Stimulated activated CD4-positive, alpha-beta T cell treated with anti-CD3 and anti-CD28 coated beads, Interleukin-12 subunit alpha, Interleukin-12 subunit beta, amount 100 ng/mL, for 48 hours (primary cell): ENCODE measurements around the gene PPM1M.

Source experiments
- DNase-seq, 3 donors: peaks; one replicate each; pipeline ENCODE4 v3.0.0-alpha.2; 2020; ENCODE audit warnings: low read depth in 2 of 3, low spot score in 1 of 3

The PPM1M gene

DNA sequence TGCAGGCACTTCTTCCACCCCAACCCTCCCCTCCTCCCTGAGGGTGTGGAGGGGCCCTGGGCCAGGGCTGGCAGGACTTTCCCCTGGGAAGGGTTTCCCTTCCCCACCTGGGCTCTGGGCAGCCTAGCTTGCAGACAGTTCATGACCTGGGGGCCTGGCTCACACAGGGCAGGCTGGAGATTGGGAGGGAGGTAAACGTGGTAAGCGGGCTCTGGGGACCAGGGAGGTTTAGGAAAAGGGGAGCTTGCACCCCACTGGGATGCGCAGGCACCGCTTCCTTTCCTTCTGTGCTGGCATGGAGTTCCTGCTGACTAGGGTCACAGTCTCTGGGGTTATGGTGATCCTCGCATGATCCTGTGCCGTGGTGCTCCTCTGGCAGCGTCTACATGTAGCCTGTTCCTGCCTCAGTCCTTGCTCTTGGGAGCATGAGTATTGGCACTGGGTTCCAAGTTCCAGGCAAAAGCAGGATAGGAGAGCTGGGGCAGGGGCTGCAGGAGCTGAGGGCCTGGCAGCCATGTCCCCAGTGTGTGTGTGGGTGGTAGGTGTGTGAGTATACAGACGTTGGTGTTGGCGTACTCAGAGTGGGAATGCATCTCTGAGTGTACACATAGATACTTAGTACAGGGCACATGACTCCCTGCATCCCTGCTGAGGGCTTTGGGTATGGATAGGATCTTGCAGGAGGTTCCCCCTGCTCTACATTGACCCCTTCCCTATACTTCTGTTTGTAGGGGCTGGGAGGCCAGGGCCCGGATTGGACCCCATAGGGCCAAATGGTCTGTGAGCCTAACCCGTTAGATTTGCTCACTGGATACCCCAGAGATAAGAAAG, 49.0 kb downstream of the PPM1M start:
- DNase-seq: no peak

DNA sequence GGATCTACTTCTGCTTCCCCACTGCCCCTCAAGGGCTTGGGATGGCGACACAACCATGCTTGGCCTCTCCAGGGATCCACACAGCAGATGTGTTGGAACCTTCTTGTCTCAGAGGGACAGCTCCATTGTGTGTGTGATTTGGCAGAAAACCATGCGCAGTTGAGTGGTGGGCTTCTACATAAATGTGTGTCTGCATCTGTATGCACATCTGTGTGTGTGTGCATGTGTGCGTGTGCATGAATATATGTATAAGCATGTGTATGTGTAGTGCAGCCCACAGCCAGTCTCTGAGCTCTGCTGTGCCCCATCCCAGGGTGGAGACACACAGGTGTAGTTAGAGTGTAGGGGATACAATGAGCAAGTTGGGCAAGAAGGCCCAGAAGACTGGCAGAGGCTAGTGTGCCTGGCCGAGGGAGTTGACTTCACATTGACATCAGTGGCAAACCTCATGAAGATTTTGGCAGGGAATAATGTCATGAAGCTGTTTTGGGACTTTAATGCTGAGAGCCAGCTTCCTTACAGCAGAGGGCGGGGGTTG, 50.2 kb downstream of the PPM1M start:
- DNase-seq: no peak

DNA sequence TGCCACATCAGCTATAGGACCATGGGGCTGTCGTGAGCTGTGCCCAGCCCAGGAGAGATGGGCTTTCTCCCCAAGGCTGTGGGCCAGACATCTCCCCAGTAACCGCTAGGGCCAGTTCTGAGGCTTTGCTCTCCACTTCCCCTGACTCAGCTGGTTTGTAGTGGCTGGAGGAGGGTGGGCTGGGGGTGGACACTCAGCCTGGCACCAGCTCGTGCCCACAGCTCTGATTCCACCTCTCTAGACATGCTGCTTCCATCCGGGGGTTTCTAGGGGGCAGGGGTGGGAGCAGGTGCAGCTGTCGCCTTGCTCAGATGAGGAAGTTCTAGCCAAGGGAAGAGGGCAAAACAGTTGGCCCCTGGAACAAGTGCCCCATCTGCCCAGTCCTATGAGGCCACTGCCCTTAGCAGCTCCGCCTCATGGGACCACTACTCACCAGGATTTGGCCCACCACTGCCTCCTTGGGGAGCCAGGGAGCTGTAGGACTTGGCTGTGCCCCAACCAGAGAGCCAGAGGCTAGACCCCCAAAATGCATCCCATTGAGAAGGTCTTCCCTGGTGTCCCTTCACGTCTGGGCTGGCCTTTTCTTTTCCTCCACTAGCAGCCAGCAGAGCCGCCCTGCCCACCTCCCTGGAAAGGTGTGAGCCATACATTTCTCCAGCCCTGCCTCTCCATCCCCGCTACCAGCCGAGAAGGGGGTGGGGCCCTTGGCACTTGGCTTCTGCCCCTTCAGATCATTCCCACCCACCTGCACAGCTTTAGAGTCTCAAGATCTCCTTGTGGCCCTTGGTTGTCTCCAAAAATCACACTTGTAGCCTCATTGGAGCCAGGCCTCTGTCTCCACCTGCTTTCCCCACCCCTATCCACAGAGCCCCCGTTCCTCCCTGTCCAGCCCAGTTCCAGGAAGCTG, 51.9 kb downstream of the PPM1M start:
- DNase-seq: no peak

DNA sequence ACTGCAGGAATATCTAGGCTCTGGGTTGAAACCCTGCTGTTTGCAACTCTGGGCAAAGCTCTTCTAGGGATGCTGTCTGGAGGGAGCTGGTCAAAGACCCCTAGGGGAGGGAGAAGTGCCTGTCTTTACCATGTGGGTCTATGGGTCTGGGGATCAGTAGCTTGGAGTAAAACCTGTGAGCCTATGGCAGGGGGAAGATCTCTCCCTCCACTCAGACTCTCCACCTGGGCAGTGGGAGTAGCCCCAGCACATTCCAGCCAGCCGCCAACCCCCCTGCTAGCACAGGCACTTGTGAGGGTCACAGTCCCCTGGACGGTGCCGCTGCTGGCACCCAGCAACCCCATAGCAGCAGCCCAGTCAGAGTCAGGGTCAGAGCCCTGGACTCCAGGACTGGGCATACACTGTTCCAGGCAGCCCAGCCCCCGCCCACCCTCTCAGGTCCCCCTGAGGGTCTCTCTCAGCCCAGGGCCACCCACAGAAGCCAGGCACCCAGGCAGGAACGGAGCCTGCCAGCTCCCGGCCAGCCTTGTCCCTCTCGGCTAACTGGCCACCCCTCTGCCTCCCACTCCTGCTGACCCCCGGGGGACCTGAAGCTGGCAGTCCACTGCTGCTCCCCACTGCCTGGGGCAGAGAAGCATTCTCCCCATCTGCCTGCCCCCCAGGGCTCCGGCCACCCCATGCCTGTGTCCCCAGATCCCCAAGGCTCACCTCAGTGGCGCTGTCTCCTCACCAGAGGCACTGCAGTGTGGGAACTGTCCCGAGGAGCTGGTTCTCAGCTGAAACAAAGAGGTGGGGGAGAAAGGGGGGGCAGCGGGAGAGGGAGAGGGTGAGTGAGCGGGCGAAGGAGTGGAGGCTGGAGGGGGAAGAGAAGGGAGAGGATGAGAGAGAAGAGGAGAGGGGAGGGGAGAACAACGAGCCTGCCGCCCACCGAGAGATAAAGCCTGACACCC, 52.9 kb downstream of the PPM1M start:
- no peak for DNase-seq

DNA sequence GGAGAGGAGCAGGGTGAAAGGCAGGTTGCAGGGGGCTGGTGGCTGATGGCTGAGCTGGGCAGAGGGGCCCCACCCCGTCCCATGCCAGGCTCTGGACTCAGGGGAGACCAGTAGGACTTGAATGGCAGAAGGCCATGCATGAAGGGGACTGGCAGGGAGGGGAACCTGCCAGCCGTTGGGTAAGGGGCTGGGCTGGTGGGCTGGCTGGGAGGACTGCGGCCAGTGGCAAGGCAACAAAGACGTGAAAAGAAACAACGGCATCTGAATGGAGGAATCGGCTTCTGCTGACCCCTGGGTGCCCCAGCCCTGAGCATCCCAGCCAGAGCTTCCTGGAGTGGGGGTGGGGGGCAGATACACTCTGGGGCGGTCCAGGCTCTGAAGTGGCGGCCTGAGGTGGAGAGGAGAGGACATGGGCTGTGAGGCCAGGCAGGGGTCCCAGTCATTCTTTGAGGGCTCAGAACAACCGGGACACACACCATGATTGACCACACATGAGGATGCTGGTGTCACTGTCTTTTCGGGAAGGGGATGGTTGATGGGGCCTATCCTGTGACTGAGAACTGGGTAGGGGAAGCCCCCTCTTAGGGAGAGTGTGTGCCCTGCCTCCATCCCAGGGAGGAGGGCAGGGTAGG, 53.8 kb downstream of the PPM1M start:
- no peak for DNase-seq
